ENCODE results near the gene ARMC2.
"Not testable (repeated sequence)": the region's sequence is repeated elsewhere in the genome, so short reads cannot be mapped to it uniquely, and the experiment has no call there.

ARMC2 gene

GRCh38 chr6:108922499-108922898 lies 74.3 kb downstream of the ARMC2 start:
- no peak for DNase-seq

GRCh38 chr6:108927927-108928326 lies 79.7 kb downstream of the ARMC2 start:
- DNase-seq, result no peak

GRCh38 chr6:108928650-108929049 lies 80.4 kb downstream of the ARMC2 start:
- no peak for DNase-seq

GRCh38 chr6:108931090-108931489 lies 82.9 kb downstream of the ARMC2 start:
- DNase-seq, result not testable (repeated sequence)

GRCh38 chr6:108937170-108937569 lies 88.9 kb downstream of the ARMC2 start:
- no peak for DNase-seq

- no peak for DNase-seq
Observed at GRCh38 chr6:108940741-108941140, 92.5 kb downstream of the ARMC2 start.

- no peak for DNase-seq
Observed at GRCh38 chr6:108941281-108941680, 93.1 kb downstream of the ARMC2 start.

- DNase-seq, result no peak
Observed at GRCh38 chr6:108941859-108942258, 93.6 kb downstream of the ARMC2 start.

- DNase-seq, result no peak
Observed at GRCh38 chr6:108942556-108943492, 94.6 kb downstream of the ARMC2 start.

GRCh38 chr6:108944071-108944470 lies 95.8 kb downstream of the ARMC2 start:
- no peak for DNase-seq

- no peak for DNase-seq
Observed at GRCh38 chr6:108944707-108945680, 96.8 kb downstream of the ARMC2 start.

- no peak for DNase-seq
Observed at GRCh38 chr6:108945681-108946159, 97.5 kb downstream of the ARMC2 start.

GRCh38 chr6:108946695-108947094 lies 98.5 kb downstream of the ARMC2 start:
- no peak for DNase-seq

- DNase-seq, result no peak
Observed at GRCh38 chr6:108947114-108947854, 99.1 kb downstream of the ARMC2 start.

GRCh38 chr6:108948181-108948661 lies 100.0 kb downstream of the ARMC2 start:
- DNase-seq, result no peak

- no peak for DNase-seq
Observed at GRCh38 chr6:108951351-108951953, 103.2 kb downstream of the ARMC2 start.

- no peak for DNase-seq
Observed at GRCh38 chr6:108952776-108953486, 104.7 kb downstream of the ARMC2 start.

- DNase-seq, result no peak
Observed at GRCh38 chr6:108953681-108954080, 105.5 kb downstream of the ARMC2 start.

- DNase-seq, result no peak
Observed at GRCh38 chr6:108955329-108955949, 107.2 kb downstream of the ARMC2 start.

GRCh38 chr6:108957221-108957620 lies 109.0 kb downstream of the ARMC2 start:
- no peak for DNase-seq
